Effector memory CD4-positive, alpha-beta T cell (primary cell): ENCODE data around the gene FOXF1.

ENCODE experiments used
- DNase-seq, 3 donors: peaks; one replicate each; pipeline ENCODE4 v3.0.0-alpha.2; 2020
- H3K27ac ChIP-seq: 2 replicates; pipeline ENCODE4 v1.7.0; 2013; ENCODE audit warnings: mild to moderate bottlenecking, low read length, moderate library complexity; ENCODE audit not compliant: insufficient read depth, poor library complexity, severe bottlenecking
- H3K27me3 ChIP-seq: replicated peaks from 2 replicates; pipeline ENCODE4 v1.7.0; 2013; ENCODE audit warnings: mild to moderate bottlenecking, low read length; ENCODE audit not compliant: insufficient read depth, control insufficient read depth, poor library complexity, severe bottlenecking
- H3K36me3 ChIP-seq: 2 replicates; pipeline ENCODE4 v1.7.0; 2013; ENCODE audit warnings: mild to moderate bottlenecking, low read length, moderate library complexity; ENCODE audit not compliant: control insufficient read depth, insufficient read depth
- H3K4me1 ChIP-seq: 2 replicates; pipeline ENCODE4 v1.7.0; 2013; ENCODE audit warnings: low read length, mild to moderate bottlenecking; ENCODE audit not compliant: control insufficient read depth, insufficient read depth, poor library complexity, severe bottlenecking
- H3K4me3 ChIP-seq: 2 replicates; pipeline ENCODE4 v1.7.0; 2013; ENCODE audit warnings: low read length, low read depth, mild to moderate bottlenecking; ENCODE audit not compliant: insufficient read depth, poor library complexity, severe bottlenecking
- H3K9me3 ChIP-seq: 2 replicates; pipeline ENCODE4 v1.7.0; 2013; ENCODE audit warnings: mild to moderate bottlenecking, low read length, moderate library complexity; ENCODE audit not compliant: control insufficient read depth

FOXF1 gene

DNA sequence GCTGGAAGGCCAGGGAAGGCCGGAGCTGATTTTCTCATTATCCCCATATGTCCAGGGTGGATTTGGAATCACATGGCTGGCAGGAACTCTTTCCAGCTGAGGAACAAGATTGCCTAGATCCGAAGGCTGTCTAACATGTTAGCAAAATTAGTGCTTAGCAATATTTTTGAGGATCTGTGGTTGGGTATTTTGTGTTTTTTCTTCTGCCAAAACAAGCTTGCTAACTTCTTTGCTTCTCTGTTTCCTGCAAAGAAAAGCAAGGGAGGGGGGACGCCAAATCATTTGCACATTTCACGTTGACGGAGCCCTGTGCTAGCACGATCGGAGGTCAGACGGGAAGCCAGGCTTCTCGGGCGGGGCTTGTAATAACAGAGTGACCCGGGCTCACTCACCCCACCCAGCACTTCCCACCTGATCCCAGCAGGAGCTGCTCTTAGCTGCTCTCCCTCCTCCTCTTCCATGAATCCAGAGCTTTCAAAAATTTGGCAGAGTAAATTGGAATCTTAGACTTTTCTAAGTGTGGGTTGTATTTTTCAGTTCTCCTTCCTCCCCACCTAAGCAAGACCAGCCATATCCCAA, 33.3 kb upstream of the FOXF1 start:
- no peaks in the 10 kb centered on the region for H3K27me3 ChIP-seq
- no peaks in the 10 kb centered on the region for H3K4me1 ChIP-seq
- H3K9me3 ChIP-seq, result no peaks in the 10 kb centered on the region
- DNase-seq, result no peak
- no peak overlapping the region for H3K27ac ChIP-seq
- H3K4me3 ChIP-seq, result no peak overlapping the region
- H3K36me3 ChIP-seq, result no peaks in the 10 kb centered on the region

DNA sequence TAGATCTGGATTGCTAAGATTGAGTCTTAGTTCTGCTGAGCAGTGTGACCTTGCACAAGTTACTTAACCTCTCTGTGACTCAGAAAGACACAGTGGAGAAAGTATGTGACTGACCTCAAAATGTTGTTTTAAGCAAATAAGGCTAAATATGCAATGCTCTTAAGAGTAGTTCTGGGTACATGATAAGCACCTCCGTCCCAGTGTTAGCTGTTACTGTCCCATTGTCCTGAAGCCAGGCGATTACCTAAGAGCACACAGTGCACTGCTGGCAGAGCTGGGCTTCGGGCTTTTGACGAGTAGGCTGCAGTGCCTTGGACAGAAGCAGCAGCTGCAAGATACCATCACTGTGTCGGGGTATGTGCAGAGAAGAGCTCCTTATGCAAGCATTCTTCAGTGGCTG, 32.7 kb upstream of the FOXF1 start:
- no peak for DNase-seq
- H3K4me3 ChIP-seq, result no peak overlapping the region
- no peaks in the 10 kb centered on the region for H3K9me3 ChIP-seq
- H3K27ac ChIP-seq, result no peak overlapping the region
- H3K36me3 ChIP-seq, result no peaks in the 10 kb centered on the region
- no peaks in the 10 kb centered on the region for H3K27me3 ChIP-seq
- no peaks in the 10 kb centered on the region for H3K4me1 ChIP-seq

DNA sequence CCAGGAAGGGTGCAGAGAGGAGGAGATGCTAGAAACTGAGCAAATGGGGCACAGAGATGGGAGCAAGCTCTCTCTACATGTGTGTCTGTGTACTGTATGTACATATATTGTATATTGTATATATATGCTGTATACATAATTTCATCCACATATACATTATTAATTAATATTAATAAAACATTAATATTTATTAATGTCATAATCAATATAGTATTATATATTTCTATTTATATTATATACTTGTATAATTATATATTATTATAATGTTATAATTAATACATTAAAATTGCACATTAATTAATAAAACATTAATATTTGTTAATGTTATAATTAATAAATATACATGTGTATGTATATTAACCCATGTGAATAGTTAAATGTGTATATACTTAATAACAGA, 31.5 kb upstream of the FOXF1 start:
- Histone ChIP-seq H3K27me3 (peaks cover under 1% of the 10 kb centered on the region), H3K4me3 (no peak overlapping the region), H3K27ac (no peak overlapping the region), H3K36me3 (no peaks in the 10 kb centered on the region), H3K9me3 (no peaks in the 10 kb centered on the region), H3K4me1 (no peaks in the 10 kb centered on the region)
- DNase-seq, result no peak

DNA sequence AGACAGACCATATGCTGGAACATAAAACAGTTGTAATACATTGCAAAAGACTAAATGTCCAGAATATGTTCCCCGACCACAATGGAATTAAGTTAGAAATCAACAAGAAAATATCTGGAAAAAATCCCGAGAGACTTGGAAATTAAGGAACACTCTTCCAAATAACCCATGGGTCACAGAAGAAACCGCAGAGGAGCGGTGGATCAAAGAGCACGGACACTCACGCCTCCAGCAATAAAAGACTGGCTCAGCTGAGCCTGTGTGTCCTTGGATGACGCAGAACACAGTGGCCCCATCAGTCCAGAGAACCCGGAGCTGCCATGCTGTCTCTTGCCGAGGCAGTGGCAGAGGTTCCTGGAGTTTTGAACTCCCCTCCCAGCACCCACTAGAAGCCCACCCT, 30.9 kb upstream of the FOXF1 start:
- peaks cover 3% of the 10 kb centered on the region for H3K27me3 ChIP-seq
- H3K4me3 ChIP-seq, result no peak overlapping the region
- H3K36me3 ChIP-seq, result no peaks in the 10 kb centered on the region
- H3K27ac ChIP-seq, result no peak overlapping the region
- peaks cover 5% of the 10 kb centered on the region for H3K9me3 ChIP-seq
- no peak for DNase-seq
- H3K4me1 ChIP-seq, result no peaks in the 10 kb centered on the region

DNA sequence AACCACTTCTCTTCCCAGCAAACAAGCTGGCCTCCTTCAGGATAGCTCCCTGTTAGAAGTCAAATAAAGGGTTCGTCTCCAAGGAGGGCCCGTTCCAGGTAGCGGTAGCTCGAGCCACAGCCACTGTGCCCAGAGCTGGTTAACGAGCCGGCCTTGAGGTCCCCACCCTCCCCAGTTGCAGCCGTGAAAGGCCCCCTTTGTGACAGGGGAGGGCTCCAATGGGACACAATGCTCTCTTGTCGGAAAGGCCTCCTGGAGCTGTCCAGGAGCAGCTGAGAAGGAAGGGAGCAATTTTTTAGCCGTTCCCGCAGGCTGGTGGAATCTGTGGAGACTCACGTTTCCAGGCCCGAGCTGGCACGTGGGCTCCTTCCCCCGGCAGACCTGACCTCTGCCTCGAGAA, 29.9 kb upstream of the FOXF1 start:
- Histone ChIP-seq H3K4me1 (no peaks in the 10 kb centered on the region), H3K27me3 (peaks cover 3% of the 10 kb centered on the region)
- no peak for DNase-seq

DNA sequence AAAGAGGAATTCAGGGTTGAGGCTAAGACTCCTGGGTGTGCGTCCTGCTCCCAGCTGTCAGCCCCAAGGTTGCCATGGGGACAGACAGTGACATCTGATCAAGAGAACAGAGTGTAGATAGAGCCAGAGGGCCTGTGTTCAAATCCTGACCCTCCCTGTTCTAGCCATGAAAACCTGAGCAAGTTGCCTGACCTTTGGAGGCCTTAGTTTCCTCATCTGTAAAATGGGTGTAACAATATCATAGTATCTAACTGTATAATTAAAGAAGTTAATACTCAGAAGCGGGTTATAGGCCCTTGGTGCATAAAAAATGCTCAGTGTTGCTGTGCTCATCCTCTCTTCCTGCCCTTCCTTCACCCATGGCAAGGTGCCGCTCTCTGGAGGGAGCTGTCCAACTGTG, 28.7 kb upstream of the FOXF1 start:
- Histone ChIP-seq H3K4me1 (no peaks in the 10 kb centered on the region), H3K9me3 (peaks cover 6% of the 10 kb centered on the region), H3K4me3 (no peak overlapping the region), H3K27me3 (peaks cover 3% of the 10 kb centered on the region), H3K27ac (no peak overlapping the region), H3K36me3 (no peaks in the 10 kb centered on the region)
- no peak for DNase-seq

More for the DNA sequence above, 29.9 kb upstream of the FOXF1 start:
- Histone ChIP-seq H3K4me3 (no peak overlapping the region), H3K36me3 (no peaks in the 10 kb centered on the region), H3K27ac (no peak overlapping the region), H3K9me3 (peaks cover 6% of the 10 kb centered on the region)

DNA sequence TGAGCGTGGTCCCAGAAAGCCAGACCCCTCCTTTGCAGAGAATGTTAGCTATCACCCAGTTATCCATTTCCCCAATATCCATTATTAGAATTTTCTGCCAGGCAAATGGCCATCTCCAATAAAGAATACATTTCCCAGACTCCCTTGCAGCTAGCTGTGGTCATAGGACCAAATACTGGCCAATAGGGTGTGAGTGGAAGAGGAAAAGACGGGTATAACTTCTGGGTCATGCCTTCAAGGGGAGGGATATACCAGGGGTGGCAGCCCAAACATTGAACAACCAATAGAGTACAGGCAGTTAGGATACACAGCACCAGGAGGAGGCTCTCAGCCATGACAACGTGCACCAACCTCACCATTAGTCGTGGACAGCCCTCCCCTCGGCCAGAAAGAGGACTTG, 26.1 kb upstream of the FOXF1 start:
- no peak overlapping the region for H3K4me3 ChIP-seq
- DNase-seq, result no peak
- peaks cover 6% of the 10 kb centered on the region for H3K9me3 ChIP-seq
- H3K27ac ChIP-seq, result no peak overlapping the region
- H3K36me3 ChIP-seq, result no peaks in the 10 kb centered on the region
- H3K27me3 ChIP-seq, result peaks cover 5% of the 10 kb centered on the region
- H3K4me1 ChIP-seq, result no peaks in the 10 kb centered on the region

DNA sequence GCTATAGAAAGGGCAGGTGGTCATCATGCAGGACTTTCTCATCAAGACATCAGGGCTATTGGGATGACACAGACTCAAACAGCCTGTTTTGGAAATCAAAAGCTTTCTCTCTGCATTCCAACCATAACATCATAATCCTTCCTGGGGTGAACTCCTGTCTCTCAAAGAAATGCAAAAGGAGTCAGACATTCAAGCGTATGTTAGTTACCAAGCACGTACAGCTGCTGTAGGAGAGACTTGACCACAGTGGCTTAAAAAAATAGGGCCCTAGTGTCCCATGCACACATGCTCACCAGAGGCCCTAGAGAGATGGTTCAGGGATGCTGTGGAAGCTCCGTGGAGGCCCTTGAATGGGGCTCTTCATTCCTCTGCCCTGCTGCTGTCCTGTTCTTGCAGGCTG, 24.6 kb upstream of the FOXF1 start:
- no peak for DNase-seq
- Histone ChIP-seq H3K4me1 (no peaks in the 10 kb centered on the region), H3K4me3 (no peak overlapping the region), H3K27ac (no peak overlapping the region), H3K27me3 (peaks cover 6% of the 10 kb centered on the region), H3K9me3 (peaks cover 6% of the 10 kb centered on the region), H3K36me3 (no peaks in the 10 kb centered on the region)

DNA sequence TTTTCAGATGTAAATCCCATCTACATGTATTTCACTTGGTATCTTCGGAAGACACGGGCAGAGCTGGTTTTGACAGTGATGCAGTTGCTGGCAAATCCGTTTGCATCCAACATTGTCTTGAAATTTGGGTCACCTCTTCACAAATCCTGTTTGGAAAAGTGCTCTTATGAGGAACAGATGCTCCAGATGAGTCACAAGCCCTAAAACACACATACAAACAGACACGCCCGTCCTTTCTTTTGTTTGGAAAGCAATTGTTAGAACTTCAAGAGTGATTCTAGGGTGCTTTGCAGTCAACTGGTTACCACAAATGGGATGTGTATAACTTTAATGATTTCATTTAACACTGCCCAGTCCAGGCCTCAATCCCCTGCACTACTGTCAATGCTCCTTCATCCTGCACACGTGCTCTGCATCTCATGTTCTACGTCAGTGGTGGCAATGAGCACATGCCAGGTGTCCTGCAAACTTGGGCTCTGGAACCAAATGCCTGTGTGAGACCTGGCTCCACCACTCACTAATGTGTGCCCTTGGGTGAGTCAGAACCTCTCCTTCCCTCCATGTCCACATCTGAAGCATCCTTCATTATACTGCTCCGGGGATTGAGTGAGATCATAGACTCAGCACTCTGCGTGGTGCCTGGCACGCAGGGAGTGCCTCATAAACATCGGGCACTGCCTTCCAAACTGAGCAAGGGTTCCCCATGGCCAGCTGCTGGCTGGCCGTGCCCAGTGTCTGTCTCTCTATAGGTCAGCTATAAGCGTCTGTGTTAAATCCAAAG, 19.3 kb upstream of the FOXF1 start:
- Histone ChIP-seq H3K36me3 (no peaks in the 10 kb centered on the region), H3K27ac (no peak overlapping the region), H3K9me3 (no peaks in the 10 kb centered on the region), H3K4me1 (no peaks in the 10 kb centered on the region), H3K27me3 (peaks cover 19% of the 10 kb centered on the region), H3K4me3 (no peak overlapping the region)
- no peak for DNase-seq

DNA sequence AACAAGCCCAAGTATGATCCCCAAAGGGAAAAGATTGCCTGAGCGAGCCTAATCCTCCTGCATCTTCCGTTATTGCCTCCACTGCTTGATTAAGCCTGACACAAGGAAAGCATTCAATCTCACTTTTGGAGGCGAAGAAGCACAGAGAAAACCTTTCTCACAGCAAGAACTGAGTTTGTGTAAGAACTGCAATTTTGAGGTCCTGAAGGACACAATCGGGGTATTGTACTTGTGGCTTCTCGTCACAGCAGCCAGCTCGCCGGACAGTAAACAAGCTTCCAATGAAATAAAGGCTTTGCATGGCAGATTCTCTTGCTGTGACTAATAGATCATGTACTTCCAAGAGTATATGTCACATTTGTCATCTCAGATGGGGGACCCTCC, 18.7 kb upstream of the FOXF1 start:
- no peak overlapping the region for H3K4me3 ChIP-seq
- no peak for DNase-seq
- no peak overlapping the region for H3K27ac ChIP-seq
- no peaks in the 10 kb centered on the region for H3K9me3 ChIP-seq
- no peaks in the 10 kb centered on the region for H3K4me1 ChIP-seq
- peaks cover 20% of the 10 kb centered on the region for H3K27me3 ChIP-seq
- no peaks in the 10 kb centered on the region for H3K36me3 ChIP-seq
